ENCODE results near the gene TMEM132C.

TMEM132C gene

GRCh38 chr12:128509170-128509569 is 242.2 kb downstream of the TMEM132C start:
- DNase-seq = no peak

GRCh38 chr12:128510511-128510910 is 243.5 kb downstream of the TMEM132C start:
- DNase-seq = no peak

- no peak for DNase-seq
These were observed 246.4 kb downstream of the TMEM132C start for GRCh38 chr12:128513331-128513730.

GRCh38 chr12:128513831-128514230 is 246.9 kb downstream of the TMEM132C start:
- no peak for DNase-seq

- DNase-seq = no peak
These were observed 251.7 kb downstream of the TMEM132C start for GRCh38 chr12:128518644-128519043.

- no peak for DNase-seq
These were observed 252.5 kb downstream of the TMEM132C start for GRCh38 chr12:128519426-128519825.

GRCh38 chr12:128521981-128522380 is 255.0 kb downstream of the TMEM132C start:
- DNase-seq = no peak

- DNase-seq = no peak
These were observed 257.5 kb downstream of the TMEM132C start for GRCh38 chr12:128524439-128524838.

GRCh38 chr12:128531170-128531569 is 264.2 kb downstream of the TMEM132C start:
- DNase-seq = no peak

- no peak for DNase-seq
These were observed 267.9 kb downstream of the TMEM132C start for GRCh38 chr12:128534906-128535305.

- no peak for DNase-seq
These were observed 269.8 kb downstream of the TMEM132C start for GRCh38 chr12:128536810-128537209.

- DNase-seq = no peak
These were observed 270.7 kb downstream of the TMEM132C start for GRCh38 chr12:128537668-128538067.

GRCh38 chr12:128542844-128543243 is 275.9 kb downstream of the TMEM132C start:
- DNase-seq = no peak

GRCh38 chr12:128543460-128543859 is 276.5 kb downstream of the TMEM132C start:
- no peak for DNase-seq

- no peak for DNase-seq
These were observed 277.0 kb downstream of the TMEM132C start for GRCh38 chr12:128543971-128544370.

- DNase-seq = no peak
These were observed 282.0 kb downstream of the TMEM132C start for GRCh38 chr12:128548949-128549348.

GRCh38 chr12:128549601-128550218 is 282.7 kb downstream of the TMEM132C start:
- no peak for DNase-seq

GRCh38 chr12:128551266-128551665 is 284.3 kb downstream of the TMEM132C start:
- DNase-seq = no peak

- DNase-seq = no peak
These were observed 287.8 kb downstream of the TMEM132C start for GRCh38 chr12:128554546-128555304.

GRCh38 chr12:128557231-128557630 is 290.3 kb downstream of the TMEM132C start:
- DNase-seq = no peak

GRCh38 chr12:128564956-128565355 is 298.0 kb downstream of the TMEM132C start:
- DNase-seq = no peak

GRCh38 chr12:128567730-128568129 is 300.8 kb downstream of the TMEM132C start:
- no peak for DNase-seq

GRCh38 chr12:128570191-128571065 is 303.5 kb downstream of the TMEM132C start:
- DNase-seq = peak; percentile 24

Measured in stimulated activated CD8-positive, alpha-beta memory T cell treated with anti-CD3 and anti-CD28 coated beads, Interleukin-4, amount 100 ng/mL, for 48 hours (primary cell).